NCI-H146 (cell line): ENCODE results near the gene ZNF606.
"Not testable (repeated sequence)": the region's sequence is repeated elsewhere in the genome, so short reads cannot be mapped to it uniquely, and the experiment has no call there.

ENCODE experiments used
- DNase-seq: peaks from one replicate; lab custom pipeline; 2025; lab: John Stamatoyannopoulos, UW

The ZNF606 gene

GRCh38 chr19:58009666-58010301 lies 7.2 kb upstream of the ZNF606 start:
- DNase-seq, result peak; percentile 83

GRCh38 chr19:58009301-58009665 lies 6.7 kb upstream of the ZNF606 start:
- no peak for DNase-seq

GRCh38 chr19:58008877-58009276 lies 6.3 kb upstream of the ZNF606 start:
- DNase-seq, result not testable (repeated sequence)

GRCh38 chr19:58007285-58007684 lies 4.7 kb upstream of the ZNF606 start:
- DNase-seq, result no peak

DNA sequence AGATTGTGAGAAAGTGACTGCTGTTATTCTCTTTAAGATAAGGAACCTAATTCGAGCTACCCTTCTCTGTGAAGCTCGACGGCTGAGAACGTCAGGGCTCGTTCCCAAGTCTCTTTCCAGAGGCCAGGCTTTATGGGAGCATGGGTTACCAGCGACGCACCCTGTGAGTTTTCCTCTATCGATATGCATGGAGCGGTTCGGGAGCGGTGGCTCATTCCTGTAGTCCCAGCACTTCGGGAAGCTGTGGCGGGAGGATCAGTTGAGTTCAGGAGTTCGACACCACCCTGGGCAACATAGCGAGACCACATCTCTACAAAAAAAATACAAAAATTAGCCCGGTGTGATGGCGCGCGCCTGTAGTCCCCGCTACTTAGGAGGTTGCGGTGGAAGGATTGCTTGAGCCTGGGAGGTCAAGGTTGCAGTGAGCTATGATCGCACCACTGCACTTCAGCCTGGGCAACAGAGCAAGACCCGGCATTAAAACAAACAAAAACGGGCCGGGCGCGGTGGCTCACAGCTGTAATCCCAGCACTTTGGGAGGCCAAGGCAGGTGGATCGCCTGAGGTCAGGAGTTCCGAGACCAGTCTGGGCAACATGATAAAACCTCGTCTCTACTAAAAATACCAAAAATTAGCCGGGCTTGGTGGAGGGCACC lies 681 bp upstream of the ZNF606 start:
- DNase-seq, result no peak

GRCh38 chr19:58001895-58002369 lies 688 bp downstream of the ZNF606 start:
- no peak for DNase-seq

GRCh38 chr19:58000677-58001076 lies 1.9 kb downstream of the ZNF606 start:
- no peak for DNase-seq

- no peak for DNase-seq
Observed at GRCh38 chr19:57992841-57993240, 9.8 kb downstream of the ZNF606 start.

- DNase-seq, result no peak
Observed at GRCh38 chr19:57978586-57979289, 23.9 kb downstream of the ZNF606 start.

GRCh38 chr19:57974434-57974833 lies 28.2 kb downstream of the ZNF606 start, which contains the start of gene C19orf18:
C19orf18 (minus strand) TSS chr19:57974534; CDS start chr19:57974432, 102 bp downstream.
- no peak for DNase-seq

- DNase-seq, result no peak
Observed at GRCh38 chr19:57964761-57965160, 37.9 kb downstream of the ZNF606 start.

- no peak for DNase-seq
Observed at GRCh38 chr19:57961785-57962184, 40.8 kb downstream of the ZNF606 start.

GRCh38 chr19:57954996-57955395 lies 47.6 kb downstream of the ZNF606 start:
- no peak for DNase-seq

DNA sequence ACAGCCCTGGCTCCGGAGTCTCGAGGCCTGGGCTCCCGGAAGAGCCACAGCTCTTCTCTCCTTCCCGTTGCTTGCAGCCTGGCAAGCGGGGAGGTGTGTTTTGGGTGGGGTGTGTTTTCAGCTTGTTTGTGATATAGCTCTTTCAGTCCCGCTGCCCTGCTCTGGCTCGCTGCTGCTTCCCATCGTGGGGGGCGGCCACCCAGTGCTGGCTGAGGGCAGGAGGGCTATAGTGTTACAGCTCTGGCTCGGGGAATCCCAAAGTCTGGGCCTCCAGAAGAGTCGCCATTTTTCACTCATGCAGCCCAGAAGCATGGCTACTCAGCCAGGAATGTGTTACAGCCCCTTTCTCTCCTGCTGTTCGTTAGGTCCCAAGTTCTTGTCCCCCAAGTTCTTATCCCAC lies 52.9 kb downstream of the ZNF606 start:
- DNase-seq, result no peak

- no peak for DNase-seq
Observed at GRCh38 chr19:57949296-57949695, 53.3 kb downstream of the ZNF606 start.

DNA sequence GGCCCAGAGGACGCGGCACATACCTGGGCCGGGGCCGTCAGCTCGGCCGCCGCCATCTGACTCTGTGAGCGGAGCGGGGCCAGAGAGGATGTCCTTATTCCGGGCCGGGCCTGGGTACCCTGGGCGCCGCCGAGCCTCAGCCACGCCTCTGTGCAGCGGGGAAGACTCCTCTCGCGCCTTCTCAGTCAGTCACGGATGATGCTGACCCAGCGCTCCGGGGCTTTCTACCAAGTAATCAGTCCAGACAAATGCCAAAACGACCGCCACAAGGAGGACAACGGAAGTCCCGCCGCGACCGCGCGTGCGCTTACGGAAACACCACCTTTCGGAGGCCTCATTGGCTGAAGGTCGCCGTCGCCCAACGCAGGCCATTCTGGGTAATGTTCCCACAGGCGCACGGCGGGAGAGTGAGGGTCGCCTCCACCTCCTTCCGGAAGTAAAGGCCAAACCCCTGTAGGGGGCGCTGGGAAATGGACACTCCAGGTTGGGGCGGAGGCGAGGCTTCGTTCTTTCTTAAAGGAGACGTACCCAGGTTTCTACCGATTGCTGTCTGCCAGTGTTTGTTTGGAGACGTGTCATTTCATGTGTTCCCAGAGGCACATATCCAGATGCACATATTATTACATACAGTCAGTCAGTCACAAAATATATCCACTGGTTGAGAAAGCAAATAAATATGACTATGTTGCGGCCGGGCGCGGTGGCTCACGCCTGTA lies 55.0 kb downstream of the ZNF606 start, which contains the start of gene ZNF256:
TSS of gene ZNF256 (minus strand) at position 288 of the 716 bp plus-strand sequence. CDS start at position 56, 232 bp downstream.
- DNase-seq, result peak; percentile 97

DNA sequence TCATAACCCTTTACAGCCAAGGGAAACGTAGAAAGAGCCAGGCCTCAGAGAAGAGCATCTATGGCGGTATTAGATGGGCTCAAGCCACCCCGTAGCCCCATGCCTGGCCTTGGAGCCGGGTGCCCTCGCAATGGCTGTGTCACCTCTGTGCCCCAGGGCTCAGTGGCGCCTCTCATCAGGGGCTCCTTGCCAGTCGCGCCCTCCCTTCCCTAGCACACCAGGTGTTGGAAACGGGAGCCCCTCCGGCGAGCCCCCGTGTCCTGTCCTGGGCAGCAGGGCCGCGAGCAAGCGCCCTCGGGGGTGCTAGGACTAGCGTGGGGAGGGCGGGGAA lies 55.6 kb downstream of the ZNF606 start:
- DNase-seq, result no peak

DNA sequence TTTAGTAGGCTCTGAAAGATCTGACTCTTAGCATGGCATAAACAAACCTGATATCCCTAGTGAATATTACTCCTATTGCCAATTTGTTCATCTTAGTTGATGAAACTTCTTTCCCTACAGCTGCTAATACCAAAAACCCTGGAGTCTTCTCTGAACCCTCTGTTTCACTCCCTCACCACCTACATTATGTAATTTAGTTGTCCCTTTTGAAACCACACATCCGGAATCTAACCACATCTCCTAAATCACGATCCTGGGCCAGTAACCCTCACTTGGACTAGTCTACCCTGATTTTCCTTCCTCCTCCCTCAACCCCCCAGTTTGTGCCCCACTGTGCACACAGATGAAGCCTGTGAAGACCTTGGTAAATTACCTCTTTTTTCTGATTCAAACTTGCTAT lies 56.3 kb downstream of the ZNF606 start:
- DNase-seq, result no peak

GRCh38 chr19:57941593-57941992 lies 61.0 kb downstream of the ZNF606 start:
- DNase-seq, result no peak

DNA sequence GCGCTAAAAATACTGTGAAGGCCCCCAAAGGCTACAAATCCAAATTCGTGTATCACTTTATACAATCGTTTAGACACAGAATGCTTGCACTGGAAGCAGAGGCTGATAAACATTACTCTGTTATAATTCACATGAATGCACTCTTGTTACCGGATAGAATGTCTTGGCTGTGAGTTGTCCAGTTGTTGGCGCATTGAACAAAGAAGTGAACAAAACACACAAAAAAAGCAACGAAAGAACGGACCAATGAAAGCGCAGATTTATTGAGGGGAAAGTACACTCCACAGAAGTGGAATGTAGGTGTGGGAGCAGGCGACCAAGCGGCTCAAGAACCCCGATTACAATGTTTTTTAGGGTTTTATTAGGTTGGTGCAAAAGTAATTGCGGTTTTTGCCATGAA lies 66.9 kb downstream of the ZNF606 start:
- DNase-seq, result no peak

GRCh38 chr19:57934820-57935665 lies 67.6 kb downstream of the ZNF606 start, which contains the start of gene ZNF418:
ZNF418 (minus strand) TSS chr19:57935402; CDS start chr19:57933822, 1,580 bp downstream.
- DNase-seq, result peak; percentile 44
